ENCODE measurements around the gene DNAJC25. TPM values are rescaled to one million over a fixed set of nuclear protein-coding genes. Genes with fewer than 3 reads are reported as not detected.

DNAJC25 gene
- total and polyA plus RNA-seq, 2 of the 13 experiments (the other 11 are each of a cell fraction or from before 2014, with no cell fraction given), result 5.7 to 10.2 TPM

- TF ChIP-seq, protein P1, sequence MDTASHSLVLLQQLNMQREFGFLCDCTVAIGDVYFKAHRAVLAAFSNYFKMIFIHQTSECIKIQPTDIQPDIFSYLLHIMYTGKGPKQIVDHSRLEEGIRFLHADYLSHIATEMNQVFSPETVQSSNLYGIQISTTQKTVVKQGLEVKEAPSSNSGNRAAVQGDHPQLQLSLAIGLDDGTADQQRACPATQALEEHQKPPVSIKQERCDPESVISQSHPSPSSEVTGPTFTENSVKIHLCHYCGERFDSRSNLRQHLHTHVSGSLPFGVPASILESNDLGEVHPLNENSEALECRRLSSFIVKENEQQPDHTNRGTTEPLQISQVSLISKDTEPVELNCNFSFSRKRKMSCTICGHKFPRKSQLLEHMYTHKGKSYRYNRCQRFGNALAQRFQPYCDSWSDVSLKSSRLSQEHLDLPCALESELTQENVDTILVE (CRISPR knock-in tag; IDR thresholded peaks at IDR 0.05), result 0 out of 2 replicates have a peak, but pooled peaks have one; percentile 44
- TF ChIP-seq NR2F1 (CRISPR knock-in tag; IDR thresholded peaks at IDR 0.05), result no peak
- 0 out of 2 replicates have a peak, but pooled peaks have one; percentile 19 for TF ChIP-seq ZNF510 (CRISPR knock-in tag; IDR thresholded peaks at IDR 0.05; ENCODE audit: low read depth)
- no peak for TF ChIP-seq CREB1 (IDR thresholded peaks at IDR 0.05)
- no peak for TF ChIP-seq CREB1 (CRISPR knock-in tag; IDR thresholded peaks at IDR 0.05)
- TF ChIP-seq ZFP62 (CRISPR knock-in tag; IDR thresholded peaks at IDR 0.05), result no peak
- TF ChIP-seq, protein P2, sequence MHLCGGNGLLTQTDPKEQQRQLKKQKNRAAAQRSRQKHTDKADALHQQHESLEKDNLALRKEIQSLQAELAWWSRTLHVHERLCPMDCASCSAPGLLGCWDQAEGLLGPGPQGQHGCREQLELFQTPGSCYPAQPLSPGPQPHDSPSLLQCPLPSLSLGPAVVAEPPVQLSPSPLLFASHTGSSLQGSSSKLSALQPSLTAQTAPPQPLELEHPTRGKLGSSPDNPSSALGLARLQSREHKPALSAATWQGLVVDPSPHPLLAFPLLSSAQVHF (CRISPR knock-in tag; IDR thresholded peaks at IDR 0.05), result no peak
- peak; percentile 73; the same call in 1 of the 2 replicates for TF ChIP-seq MIER3 (CRISPR knock-in tag; IDR thresholded peaks at IDR 0.05; ENCODE audit: borderline replicate concordance)
- no peak for TF ChIP-seq HNF4G (IDR thresholded peaks at IDR 0.05; ENCODE audit: borderline replicate concordance, low read depth, low read length)
- TF ChIP-seq HNF4G (CRISPR knock-in tag; IDR thresholded peaks at IDR 0.05; ENCODE audit: borderline replicate concordance, low read depth), result no peak
- TF ChIP-seq, protein P3, sequence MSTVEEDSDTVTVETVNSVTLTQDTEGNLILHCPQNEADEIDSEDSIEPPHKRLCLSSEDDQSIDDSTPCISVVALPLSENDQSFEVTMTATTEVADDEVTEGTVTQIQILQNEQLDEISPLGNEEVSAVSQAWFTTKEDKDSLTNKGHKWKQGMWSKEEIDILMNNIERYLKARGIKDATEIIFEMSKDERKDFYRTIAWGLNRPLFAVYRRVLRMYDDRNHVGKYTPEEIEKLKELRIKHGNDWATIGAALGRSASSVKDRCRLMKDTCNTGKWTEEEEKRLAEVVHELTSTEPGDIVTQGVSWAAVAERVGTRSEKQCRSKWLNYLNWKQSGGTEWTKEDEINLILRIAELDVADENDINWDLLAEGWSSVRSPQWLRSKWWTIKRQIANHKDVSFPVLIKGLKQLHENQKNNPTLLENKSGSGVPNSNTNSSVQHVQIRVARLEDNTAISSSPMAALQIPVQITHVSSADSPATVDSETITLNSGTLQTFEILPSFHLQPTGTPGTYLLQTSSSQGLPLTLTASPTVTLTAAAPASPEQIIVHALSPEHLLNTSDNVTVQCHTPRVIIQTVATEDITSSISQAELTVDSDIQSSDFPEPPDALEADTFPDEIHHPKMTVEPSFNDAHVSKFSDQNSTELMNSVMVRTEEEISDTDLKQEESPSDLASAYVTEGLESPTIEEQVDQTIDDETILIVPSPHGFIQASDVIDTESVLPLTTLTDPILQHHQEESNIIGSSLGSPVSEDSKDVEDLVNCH (CRISPR knock-in tag; IDR thresholded peaks at IDR 0.05), result no peak
- TF ChIP-seq NFE2 (CRISPR knock-in tag; IDR thresholded peaks at IDR 0.05), result no peak
- no peak for TF ChIP-seq AKAP8 (CRISPR knock-in tag; IDR thresholded peaks at IDR 0.05)
- TF ChIP-seq, protein P4, sequence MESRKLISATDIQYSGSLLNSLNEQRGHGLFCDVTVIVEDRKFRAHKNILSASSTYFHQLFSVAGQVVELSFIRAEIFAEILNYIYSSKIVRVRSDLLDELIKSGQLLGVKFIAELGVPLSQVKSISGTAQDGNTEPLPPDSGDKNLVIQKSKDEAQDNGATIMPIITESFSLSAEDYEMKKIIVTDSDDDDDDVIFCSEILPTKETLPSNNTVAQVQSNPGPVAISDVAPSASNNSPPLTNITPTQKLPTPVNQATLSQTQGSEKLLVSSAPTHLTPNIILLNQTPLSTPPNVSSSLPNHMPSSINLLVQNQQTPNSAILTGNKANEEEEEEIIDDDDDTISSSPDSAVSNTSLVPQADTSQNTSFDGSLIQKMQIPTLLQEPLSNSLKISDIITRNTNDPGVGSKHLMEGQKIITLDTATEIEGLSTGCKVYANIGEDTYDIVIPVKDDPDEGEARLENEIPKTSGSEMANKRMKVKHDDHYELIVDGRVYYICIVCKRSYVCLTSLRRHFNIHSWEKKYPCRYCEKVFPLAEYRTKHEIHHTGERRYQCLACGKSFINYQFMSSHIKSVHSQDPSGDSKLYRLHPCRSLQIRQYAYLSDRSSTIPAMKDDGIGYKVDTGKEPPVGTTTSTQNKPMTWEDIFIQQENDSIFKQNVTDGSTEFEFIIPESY (CRISPR knock-in tag; IDR thresholded peaks at IDR 0.05), result 0 out of 2 replicates have a peak, but pooled peaks have one; percentile 64
- TF ChIP-seq ZNF441 (CRISPR knock-in tag; IDR thresholded peaks at IDR 0.05; ENCODE audit: borderline replicate concordance), result no peak; the same call in 1 of the 2 replicates
- TF ChIP-seq FOSL1 (CRISPR knock-in tag; IDR thresholded peaks at IDR 0.05; ENCODE audit: borderline replicate concordance), result no peak
- peak; percentile 93 for TF ChIP-seq GATAD1 (CRISPR knock-in tag; IDR thresholded peaks at IDR 0.05)
- TF ChIP-seq FIP1L1 (IDR thresholded peaks at IDR 0.05; ENCODE audit: borderline replicate concordance, insufficient read depth, low read depth, low read length), result no peak
- no peak for TF ChIP-seq TCF12 (IDR thresholded peaks at IDR 0.05)
- peak; percentile 54 for TF ChIP-seq TCF12 (CRISPR knock-in tag; IDR thresholded peaks at IDR 0.05)
- no peak for TF ChIP-seq PRPF4 (IDR thresholded peaks at IDR 0.05; ENCODE audit: low read depth, low read length, poor library complexity, severe bottlenecking)
- TF ChIP-seq, protein P5, sequence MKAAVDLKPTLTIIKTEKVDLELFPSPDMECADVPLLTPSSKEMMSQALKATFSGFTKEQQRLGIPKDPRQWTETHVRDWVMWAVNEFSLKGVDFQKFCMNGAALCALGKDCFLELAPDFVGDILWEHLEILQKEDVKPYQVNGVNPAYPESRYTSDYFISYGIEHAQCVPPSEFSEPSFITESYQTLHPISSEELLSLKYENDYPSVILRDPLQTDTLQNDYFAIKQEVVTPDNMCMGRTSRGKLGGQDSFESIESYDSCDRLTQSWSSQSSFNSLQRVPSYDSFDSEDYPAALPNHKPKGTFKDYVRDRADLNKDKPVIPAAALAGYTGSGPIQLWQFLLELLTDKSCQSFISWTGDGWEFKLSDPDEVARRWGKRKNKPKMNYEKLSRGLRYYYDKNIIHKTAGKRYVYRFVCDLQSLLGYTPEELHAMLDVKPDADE (CRISPR knock-in tag; IDR thresholded peaks at IDR 0.05), result no peak
- TF ChIP-seq TBP (CRISPR knock-in tag; IDR thresholded peaks at IDR 0.05), result no peak
- TF ChIP-seq, protein P6, sequence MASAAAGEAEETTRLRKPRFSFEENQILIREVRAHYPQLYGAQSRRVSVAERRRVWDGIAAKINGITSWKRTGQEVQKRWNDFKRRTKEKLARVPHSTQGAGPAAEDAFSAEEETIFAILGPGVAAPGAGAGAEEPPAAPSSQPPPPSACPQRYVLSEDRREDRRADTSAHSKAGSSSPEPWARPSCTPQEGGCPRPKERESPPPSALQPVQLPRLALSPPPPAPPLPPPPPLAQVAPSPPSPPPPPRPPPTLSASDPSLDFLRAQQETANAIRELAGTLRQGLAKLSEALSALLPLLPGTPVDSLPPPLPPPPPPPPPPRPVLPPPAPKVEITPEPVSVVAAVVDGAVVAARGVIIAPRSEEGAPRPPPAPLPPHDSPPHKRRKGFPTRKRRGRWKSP (CRISPR knock-in tag; IDR thresholded peaks at IDR 0.05), result 0 out of 2 replicates have a peak, but pooled peaks have one; percentile 14
These were observed 245 bp upstream of the DNAJC25 start (continued) for GRCh38 chr9:111630964-111631213.

Data from HepG2 (cell line).